SU-DHL-6 (cell line): Measurements from ENCODE around the gene VPS36.

Source experiments
- EZH2phosphoT487 ChIP-seq: fragments of 200-600 bp; sonication (generic), shearing (Covaris generic); conservative IDR thresholded peaks from 2 replicates; pipeline ENCODE4 v1.6.1; 2018; ENCODE audit warnings: mild to moderate bottlenecking, antibody characterized with exemption, low read length, moderate library complexity, mixed read lengths
- TF ChIP-seq, protein P1 (sequence below): fragments of 200-600 bp; sonication (generic); IDR thresholded peaks from one replicate; pipeline ENCODE4 v1.5.1; 2017; ENCODE audit warnings: antibody characterized with exemption, mild to moderate bottlenecking, low read length, moderate library complexity; ENCODE audit not compliant: insufficient read depth, poor library complexity, severe bottlenecking

DNA sequence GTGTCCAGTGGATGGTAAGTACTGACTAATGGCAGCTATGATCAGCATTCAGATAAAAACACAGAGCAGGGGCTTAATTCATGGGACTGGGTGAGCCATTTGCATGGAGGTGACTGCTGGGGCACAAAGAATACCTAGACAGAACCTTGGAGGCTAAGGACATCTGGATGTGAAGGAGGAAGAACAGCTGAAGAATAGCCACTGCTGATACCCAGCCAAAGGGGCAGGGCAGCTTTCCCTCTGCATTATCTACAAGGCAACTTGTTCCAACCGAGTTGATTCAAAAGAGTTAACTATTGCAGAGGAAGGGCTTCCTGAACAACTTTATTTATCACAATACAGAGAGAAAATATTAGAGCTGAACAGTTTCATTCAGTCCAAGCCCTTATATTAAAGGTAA, 31.4 kb downstream of the VPS36 start:
- TF ChIP-seq, protein P1, sequence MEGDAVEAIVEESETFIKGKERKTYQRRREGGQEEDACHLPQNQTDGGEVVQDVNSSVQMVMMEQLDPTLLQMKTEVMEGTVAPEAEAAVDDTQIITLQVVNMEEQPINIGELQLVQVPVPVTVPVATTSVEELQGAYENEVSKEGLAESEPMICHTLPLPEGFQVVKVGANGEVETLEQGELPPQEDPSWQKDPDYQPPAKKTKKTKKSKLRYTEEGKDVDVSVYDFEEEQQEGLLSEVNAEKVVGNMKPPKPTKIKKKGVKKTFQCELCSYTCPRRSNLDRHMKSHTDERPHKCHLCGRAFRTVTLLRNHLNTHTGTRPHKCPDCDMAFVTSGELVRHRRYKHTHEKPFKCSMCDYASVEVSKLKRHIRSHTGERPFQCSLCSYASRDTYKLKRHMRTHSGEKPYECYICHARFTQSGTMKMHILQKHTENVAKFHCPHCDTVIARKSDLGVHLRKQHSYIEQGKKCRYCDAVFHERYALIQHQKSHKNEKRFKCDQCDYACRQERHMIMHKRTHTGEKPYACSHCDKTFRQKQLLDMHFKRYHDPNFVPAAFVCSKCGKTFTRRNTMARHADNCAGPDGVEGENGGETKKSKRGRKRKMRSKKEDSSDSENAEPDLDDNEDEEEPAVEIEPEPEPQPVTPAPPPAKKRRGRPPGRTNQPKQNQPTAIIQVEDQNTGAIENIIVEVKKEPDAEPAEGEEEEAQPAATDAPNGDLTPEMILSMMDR = no peak
- no peak for TF ChIP-seq EZH2phosphoT487
